Stimulated activated CD4-positive, alpha-beta T cell treated with anti-CD3 and anti-CD28 coated beads, Interleukin-1b, Interleukin-23, amount 100 ng/mL, for 1 hour (primary cell): ENCODE measurements around the gene YTHDF1.
"Not testable (repeated sequence)": the region's sequence is repeated elsewhere in the genome, so short reads cannot be mapped to it uniquely, and the experiment has no call there.

Source experiments
- DNase-seq, 2 donors: peaks; one replicate each; pipeline ENCODE4 v3.0.0-alpha.2; 2020; ENCODE audit warnings: low read depth in 2 of 2

YTHDF1 gene

DNA sequence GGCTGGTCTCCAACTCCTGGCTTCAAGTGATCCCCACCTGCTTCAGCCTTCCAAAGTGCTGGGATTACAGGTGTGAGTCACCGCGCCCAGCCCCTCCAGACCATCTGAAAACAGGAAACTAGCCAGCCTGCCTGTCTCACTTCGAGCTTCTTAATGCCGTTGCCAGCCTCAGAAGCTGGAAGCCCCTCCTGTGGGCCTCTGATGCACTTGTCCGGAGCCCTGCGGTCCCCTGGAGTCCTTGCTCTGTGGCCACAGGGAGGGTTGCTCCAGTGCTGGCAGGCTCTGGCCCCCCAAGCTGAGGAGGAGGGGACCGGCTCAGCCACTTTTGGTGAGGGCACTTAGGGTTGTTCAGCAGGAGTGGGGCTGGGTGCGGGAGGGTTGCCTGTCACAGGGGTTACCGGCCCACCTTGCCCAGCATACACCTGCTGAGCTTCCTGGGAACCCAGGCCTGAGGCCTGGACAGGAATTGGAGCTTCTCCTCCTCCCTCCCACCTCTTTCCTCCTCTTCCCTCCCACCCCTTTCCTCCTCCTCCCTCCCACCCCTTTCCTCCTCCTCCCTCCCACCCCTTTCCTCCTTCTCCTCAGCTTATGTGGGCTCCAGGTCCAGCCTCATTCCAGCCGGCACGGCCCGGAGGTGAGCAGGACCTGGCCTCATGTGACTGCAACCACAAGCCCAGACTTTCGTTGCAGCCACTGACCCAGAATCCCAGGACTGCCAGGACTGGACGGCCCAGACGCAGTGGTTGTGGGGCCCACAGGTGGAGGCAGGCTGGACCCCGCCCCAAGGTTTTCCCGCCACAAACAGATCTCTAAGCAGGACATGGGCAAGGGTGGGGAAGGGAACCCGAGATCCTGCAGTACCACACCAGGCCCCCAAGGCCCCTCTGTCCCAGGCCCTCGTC, 10.4 kb upstream of the YTHDF1 start:
- DNase-seq: no peak

DNA sequence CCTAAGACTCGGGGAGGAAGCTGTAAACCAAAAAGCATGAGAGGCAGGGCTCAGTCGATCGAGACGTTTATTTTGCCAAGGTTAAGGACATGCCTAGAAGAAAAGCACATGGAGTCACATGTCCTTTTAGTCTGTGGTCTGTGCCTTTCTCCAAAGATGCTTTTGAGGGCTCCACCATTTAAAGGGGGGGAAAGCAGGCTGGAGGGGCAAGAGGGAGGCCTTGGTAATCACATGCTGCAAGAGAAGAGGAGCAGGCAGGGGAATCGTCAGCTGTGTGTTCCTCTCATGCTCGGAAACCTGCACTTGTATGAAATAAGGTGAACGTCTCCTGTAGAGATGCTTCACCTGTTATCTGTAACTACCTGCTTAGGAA, 9.1 kb upstream of the YTHDF1 start:
- no peak for DNase-seq

DNA sequence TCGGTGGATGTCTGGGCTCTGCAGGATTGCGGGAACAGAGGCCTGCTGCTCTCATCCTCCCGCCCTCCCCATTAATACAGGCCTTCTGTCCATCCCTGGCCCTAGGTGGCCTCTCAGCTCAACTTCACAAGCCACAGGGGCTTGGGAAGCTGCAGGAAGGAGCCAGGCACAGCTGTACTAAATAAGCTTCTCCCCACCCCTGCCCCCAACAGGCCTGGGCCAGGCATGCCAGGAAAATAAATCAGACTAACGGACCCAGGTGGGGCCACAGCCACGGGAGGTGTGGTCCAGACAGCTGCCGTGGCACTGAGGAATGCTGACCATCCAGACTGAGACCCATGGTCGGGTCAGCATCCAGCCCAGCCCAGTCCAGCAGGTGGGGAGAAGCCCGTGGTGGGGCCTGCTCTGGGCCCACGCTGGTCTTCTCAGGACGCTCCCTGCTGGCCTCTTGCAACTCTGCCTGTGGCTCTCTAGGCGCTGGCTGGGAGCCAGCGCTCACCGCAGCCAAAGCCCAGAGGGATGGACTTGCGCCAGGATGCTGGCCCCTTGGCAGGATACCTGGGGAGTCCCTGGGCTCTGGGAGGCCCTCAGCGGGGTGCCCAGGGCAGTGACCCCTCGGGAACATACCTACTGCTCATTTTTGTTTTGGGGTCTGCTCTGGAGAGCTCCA, 8.6 kb upstream of the YTHDF1 start:
- DNase-seq: no peak

DNA sequence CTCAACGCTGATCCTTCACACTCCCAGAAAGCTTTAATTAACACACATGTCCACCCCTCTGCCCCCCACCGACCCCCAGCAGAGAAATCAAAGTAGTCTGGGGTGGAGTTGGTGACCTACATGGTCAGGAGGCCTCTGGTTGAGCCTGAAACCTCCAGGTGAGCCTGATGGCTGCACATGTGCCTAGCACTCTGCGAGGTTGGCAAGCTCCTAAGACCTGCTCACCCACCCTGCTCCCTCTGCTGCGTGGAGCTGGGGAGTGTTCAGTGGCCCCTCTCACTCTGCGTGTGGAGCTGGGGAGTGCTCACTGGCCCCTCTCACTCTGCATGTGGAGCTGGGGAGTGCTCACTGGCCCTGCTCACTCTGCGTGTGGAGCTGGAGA, 7.9 kb upstream of the YTHDF1 start:
- no peak for DNase-seq

DNA sequence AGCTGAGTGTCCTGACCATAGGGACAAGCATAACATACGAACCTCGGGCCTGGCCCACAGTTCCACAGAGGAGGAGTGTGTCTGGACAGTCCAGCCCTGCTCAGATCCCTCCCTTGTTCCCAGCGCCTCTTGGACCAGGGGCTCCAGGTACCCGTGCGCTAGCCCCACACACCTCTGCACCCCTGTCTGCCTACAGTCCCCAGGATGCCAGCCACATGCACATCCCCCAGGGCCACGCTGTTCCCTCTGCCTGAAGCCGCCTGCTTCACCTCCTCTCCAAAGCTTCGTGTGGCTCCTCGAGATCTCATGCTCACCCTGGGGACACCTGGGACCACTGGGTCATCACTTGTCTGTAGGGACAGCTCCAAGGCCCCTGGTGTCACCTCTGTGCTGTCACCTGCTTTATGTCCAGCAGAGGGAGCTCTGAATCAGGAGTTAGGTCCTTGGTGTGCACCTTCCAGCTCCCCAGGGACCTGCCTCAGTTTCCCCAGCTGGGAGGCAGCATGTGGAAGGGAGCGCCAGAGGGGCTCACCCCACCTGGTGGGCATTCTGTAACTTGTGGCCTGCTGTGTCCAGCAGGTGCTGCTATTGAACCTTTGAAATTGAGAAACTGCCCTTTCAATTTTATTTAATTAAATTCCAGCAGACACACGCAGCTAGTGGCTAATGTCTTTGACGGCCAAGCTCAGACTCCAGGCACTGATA, 7.3 kb upstream of the YTHDF1 start:
- DNase-seq: peak in 1 of 2 donors; percentile 14

DNA sequence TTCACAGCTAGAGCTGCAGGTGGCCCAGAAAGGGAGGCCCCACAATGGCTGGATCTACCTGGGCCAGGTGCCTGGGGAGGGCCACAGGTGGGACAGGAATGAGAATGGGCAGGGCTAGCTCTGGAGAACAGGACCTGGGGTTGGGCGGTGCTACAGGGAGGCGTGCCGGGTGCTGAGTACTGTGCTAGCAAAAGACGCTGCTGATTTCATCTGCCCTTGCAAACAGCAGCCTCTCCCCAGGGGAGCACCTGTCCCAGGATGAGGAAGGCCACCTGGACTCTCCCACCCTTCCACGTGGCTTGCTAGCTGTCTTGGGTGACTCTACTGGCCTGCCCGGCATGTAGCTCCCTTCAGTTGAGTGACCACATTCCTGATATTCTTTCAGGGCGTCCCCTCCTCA, 6.6 kb upstream of the YTHDF1 start:
- DNase-seq: no peak

DNA sequence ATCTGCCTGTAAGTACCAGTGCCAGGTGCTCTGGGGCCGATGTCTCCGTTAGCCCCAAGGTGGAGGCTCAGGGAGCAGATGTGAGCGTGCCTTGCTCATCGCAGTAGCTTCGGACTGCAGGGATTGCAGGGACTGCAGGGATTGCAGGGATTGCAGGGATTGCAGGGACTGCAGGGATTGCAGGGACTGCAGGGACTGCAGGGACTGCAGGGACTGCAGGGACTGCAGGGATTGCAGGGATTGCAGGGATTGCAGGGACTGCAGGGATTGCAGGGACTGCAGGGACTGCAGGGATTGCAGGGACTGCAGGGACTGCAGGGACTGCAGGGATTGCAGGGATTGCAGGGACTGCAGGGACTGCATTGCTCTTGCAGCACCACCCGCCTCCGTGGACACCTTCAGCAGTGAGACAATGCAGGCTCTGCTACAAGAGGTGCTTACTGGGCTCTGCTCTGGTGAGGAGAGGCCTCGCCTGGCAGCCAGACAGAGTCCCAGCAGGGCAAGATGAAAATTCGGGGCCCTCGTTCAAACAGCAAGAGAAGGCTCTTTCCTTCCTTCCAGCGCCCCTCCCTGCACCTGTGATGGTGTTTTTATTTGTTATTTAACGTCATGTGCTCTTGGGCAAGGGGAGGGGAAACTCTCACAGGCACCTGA, 5.6 kb upstream of the YTHDF1 start:
- not testable (repeated sequence) for DNase-seq

DNA sequence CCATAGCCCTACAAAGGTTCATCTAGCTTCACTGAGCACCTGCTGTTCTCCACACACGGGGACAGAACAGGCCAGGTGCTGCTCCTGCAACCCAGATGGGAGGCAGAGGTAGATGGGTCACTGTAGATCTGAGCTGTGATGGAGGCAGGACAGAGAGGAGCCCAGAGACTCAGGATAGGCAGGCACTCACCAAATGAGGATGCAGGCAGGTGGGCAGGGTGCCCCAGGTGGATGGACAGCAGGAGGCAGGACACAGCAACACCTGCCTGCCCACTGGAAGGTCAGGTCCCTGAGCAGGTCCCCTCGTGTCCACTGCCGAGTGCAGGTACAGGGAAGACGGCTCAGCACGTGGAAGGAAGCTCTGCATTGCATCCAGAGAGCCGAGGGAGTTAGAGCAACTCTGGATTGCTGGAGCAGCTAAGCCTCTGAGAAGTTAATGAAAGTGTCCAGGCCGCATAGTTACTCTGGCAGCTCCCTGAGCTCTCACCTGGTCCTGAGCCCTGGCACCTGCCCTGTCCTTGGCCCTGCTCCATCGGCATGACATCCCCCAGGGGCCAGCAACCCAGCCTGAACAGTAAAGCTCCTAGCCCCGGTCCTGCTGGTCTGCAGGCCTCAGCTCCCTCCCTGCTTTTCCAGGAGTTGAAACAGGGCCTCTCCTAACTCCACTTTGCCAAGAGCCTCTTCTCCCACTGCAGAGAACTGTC, 4.9 kb upstream of the YTHDF1 start:
- DNase-seq: no peak

DNA sequence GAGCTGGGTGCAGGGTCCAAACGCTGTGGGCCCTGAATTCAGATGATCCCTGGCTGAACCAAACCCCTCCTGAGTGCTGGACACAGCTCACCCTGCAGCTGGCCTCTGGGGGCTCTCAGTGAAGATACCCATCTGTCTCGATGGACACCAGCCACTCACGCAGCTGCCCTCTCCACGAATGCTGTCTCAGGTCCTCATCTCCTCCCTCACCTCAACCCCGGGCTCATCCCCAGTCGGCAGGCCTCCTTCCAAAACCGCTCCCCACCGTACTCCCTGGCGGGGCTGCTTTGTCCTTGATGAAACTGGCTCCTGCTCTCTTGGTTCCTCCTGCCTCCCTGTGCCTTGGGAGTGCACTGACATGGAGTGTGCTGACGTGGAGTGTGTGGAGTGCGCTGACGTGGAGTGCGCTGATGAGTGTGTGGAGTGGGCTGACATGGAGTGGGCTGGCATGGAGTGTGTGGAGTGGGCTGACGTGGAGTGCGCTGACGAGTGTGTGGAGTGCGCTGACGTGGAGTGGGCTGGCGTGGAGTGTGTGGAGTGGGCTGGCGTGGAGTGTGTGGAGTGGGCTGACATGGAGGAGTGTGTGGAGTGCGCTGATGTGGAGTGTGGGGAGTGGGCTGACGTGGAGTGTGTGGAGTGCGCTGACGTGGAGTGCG, 4.1 kb upstream of the YTHDF1 start:
- no peak for DNase-seq

DNA sequence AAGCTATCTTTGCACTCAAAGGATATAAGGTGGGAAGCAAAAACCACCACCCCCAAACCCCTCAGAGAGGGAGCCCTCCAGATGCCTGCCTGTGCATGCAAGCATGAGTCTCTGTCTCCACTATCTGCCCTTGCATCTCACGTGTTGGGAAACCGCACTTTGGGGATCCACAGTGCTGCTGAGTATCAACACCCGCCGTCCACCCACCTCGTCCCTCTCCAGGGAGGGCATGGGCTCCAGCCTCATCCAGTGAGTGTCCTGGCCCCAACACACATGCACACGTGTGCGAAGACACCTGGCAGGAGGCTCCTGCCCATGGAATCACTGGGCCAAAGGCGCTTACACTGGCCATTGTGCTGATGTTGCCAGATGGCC, 3.5 kb upstream of the YTHDF1 start:
- DNase-seq: no peak

DNA sequence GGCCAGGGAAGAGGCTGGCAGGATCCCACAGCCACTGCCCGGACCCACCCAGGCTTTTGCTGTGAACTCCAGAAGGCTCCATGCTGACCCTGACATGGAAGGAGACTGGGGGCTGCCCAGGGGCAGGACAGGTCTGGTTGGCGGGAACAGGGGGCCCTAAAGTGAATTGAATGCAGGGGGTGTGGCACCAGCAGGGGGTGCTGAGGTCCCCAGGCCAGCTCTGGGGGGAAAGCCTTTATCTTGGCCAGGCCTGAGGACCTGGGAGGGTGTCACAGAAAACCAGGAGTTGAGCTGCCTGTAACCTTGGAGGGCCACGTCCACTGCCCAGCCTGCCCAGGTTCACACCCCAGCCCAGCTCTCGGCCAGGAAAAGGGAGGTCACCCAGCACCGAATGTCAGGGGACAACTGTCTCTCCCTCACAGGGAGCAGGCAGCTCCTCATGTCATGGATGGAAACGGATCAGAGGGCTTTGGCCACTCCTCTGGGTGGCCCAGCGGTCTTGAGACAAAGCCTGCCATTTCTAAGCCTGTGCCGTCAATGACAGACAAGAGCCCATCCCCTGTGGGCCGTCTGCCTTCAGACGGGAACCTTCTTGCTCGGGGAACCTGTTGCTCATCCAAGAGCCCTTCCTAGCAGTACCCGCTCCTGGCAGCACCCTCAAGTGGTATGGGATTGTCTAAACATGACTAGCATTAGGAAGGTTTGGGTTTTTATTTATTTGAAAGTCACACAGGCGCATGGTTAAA, 2.9 kb upstream of the YTHDF1 start:
- no peak for DNase-seq

DNA sequence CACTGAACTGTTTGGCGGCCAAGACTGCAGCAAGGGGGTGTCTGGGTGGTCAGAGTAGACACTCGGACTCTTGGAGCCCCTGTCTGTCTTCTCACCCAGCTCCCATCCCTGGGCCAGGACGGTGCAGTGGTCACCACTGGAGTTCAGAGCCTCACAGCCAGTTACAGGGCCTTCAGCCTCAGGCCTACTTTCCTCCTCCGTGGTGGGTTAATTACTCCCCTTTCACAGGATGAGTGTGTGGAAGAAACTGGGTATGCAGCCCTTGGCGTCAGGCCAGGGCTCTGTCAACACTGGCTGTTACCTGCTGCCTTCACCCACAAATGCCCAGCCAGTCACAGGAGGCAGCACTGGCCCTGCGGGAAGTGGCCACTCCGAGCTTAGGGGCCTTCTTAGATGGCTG, 1.8 kb upstream of the YTHDF1 start:
- DNase-seq: no peak

DNA sequence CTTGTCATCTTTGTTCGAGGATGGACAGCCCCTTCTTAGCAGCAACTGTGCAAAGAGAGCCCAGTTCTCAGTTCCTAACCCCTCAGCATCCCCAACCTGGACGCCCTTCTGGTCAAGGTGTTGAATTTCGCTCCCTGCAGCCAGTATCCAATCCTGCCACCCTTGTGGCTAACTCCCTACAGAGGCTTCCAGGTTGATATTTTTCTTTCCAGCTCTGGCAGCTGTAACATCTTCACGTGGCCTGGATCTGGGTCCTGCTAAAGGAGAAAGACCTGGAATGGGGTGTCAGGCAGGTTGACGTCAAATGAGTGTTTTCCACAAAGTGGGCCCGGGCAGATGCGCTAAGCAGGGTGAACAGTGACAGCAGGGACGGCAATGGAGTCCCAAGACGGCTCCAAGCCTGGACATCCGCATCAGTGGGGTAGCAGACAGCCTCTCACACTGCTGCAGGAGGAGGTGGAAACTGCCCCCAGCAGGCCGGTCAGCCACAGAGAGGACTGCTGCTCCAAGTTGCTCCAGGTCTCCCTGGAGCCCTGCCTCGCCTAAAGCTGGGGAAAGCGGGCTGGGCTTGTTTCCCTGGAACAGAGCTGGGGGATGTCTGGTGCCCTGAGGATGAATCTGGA, 1.0 kb upstream of the YTHDF1 start:
- no peak for DNase-seq

DNA sequence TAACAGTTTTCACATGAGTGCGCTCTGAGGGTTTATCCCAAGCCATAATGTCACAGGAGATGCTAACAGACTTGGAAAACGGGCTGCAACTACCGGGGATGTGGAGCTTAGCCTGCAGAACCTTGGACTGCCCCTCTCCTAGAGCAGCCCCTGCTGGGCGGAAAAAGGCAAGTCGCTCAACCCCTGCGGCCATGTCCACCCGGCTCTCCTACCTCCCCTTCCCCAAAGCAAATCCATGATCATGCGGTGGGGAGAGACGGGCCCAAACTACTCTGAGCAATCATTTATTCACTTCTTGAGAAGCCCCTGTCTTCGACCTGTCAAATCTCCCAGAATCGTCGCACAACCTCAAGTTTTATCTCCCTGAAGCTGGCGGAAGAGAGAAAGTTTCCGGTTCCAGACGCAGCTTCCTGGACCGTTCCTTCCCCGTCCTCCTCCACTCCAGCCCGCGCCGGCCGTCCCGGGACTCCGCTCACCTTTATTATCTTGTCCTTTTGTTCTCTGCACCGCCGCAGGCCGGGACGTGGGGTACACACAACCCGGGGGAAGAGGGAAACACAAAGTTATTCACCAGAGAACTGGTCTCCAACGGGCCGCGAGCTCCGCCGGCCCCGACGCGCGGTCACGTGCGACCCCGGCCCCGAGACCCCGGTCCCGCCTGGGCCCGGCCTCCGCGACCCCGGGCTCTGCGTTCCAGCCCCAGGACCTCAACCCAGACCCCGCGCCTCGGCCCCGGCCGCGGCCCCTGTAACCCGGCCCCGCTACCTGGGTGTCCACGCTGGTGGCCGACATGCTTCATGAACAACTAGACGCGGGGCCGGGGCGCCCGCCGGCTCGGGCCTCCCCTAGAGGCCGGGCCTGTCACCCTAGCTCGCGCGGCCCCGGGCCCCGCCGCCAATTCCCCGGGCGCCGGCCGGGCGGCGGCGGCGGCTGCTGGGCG, 560 bp downstream of the YTHDF1 start:
- peak in 1 of 2 donors; percentile 14 for DNase-seq

DNA sequence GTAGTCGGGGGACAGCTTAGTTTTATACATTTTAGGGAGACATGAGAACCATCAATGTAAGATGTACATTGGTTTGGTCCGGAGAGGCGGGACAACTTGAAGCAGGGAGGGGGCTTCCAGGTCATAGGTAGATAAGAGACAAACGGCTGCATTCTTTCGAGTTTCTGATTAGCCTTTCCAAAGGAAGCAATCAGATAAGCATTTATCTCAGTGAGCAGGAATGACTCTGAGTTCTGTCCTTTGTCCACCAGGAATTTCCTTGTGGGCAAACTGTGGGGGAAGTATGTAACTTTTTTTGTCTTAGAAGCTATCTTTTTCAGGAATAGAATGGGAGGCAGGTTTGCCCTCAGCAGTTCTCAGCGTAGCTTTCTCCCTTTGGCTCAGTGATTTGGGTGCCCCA, 1.4 kb downstream of the YTHDF1 start:
- no peak for DNase-seq

DNA sequence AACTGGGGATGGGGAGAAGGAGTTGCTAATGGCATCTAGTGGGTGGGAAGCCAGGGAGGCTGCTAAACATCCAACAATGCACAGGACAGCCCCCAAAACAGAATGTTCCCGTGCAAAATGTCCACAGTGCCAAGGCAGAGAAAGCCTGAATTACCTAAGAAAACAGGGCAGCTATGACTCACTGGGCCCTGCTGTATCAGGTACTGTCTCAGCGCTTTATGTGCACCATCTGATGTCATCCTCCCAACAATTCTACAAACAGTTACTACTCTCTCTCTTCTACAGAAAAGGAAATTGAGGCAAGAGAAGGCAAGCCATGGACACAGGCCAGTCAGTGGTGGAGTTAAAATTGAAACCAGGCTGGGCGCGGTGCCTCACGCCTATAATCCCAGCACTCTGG, 3.1 kb downstream of the YTHDF1 start:
- DNase-seq: no peak

DNA sequence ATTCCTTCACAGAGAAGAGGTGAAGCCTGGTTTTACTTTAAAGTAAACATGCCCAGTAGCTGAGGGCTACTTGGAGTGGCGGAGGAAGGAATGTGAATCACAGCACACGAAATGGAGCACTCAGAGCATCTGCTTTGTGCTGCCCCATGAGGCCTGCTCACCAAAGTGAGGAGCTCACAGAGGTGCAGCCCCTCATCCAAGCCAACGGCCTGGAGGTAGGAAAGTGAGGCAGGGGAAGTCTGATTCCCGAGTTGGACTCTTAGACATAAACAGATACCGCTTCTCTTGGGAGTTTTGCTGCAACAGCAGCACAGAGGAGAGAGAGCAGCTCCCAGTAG, 3.6 kb downstream of the YTHDF1 start:
- no peak for DNase-seq

DNA sequence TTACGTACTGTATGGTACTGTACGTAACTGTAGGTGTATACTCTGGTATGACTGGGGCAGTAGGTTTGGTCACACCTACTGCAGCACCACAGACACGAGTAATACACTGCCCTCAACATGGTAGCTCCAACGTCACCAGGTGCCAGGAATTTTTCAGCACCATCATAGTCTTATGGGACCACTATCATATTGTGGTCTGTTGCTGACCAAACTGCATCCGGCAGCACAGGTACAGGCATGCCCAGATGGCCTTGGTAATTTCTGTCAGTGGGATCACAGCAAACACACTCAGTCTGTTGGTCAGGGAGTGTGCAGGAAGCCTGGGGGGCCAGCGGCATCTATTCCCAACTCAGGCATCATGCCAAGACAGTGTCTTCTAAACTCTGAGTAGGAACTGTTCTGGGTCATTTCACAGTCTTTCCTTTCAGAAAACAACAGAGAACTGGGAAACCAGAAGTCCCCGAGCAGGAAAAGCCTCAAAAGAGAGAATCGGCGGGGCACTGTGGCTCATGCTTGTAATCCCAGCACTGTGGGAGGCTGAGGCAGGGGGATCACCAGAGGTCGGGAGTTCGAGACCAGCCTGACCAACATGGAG, 5.8 kb downstream of the YTHDF1 start:
- no peak for DNase-seq
